GM21529 (cell line): ENCODE results near the gene NOTCH4.
A peak's percentile ranks its signal among the peaks of the same experiment; 100 is the strongest.
"Not testable (repeated sequence)": the region's sequence is repeated elsewhere in the genome, so short reads cannot be mapped to it uniquely, and the experiment has no call there.

Source experiments
- ATAC-seq: cut with Tn5 transposase; IDR thresholded peaks from one replicate; pipeline ENCODE4 v1.9.1; 2021; ENCODE audit not compliant: unreplicated experiment

NOTCH4 gene

DNA sequence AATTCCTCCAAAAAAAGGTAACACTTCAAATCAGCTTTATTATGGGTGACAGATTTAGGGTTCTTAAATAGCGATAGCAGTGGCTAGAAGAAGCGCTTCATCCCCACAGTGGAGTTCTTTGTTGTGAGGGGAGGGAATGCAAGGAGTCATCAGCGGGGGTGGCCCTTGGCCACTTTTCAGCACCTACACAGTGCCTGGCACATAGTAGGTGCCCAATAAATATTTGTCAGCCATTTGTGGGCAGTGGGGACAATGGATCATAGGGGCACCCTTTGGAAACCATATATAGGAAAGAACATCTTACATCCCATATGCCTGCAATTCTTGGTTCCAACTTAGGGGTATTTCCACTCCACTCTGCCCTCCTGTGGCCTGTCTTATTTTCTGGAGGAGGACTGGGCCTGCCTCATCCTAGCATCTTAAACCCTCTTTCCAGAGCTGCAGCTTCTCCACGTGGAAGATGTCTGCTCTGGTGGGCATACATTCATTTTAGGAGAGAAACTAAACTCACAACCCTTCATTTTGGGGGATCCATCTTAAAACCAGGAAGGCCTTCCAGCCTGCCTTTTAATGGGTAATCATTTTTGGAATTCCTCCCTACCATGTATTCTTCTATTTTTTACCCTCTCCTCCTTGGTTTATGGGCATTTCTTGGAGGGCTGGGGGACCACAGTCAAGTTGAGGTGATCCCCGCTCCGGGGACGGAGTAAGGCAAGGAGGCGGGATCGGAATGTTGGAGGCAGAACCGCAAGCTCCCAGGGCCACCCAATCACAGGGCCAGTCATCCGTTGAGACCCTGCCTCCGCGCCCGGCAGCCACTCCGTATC lies 28.8 kb downstream of the NOTCH4 start:
- no peak for ATAC-seq

DNA sequence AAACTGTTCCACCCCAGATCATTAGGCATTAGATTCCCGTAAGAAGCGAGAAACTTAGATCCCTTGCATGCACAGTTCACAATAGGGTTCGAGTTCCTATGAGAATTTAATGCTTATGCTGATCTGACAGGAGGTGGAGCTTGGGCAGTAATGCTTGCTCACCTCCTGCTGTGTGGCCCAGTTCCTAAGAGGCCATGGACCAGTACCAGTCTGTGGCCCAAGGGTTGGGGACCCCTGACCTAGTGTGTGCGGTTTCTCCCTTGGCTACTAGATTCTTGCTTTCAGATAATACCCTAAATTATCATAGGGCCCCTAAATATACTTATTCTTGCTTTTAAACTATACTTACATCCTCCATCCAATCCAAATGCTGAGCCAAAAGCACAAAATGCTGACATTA lies 29.5 kb downstream of the NOTCH4 start:
- no peak for ATAC-seq

DNA sequence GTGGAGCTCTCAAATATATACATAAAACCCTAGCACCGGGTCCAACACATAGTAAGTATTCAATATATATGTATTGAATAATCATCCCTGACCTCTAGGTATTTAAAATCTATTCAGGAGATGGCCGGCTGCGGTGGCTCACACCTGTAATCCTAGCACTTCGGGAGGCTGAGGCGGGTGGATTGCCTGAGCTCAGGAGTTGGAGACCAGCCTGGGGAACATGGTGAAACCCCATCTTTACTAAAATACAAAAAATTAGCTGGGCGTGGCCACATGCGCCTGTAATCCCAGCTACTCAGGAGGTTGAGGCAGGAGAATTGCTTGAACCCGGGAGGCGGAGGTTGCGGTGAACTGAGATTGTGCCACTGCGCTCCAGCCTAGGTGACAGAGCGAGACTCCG lies 30.8 kb downstream of the NOTCH4 start:
- ATAC-seq: not testable (repeated sequence)

DNA sequence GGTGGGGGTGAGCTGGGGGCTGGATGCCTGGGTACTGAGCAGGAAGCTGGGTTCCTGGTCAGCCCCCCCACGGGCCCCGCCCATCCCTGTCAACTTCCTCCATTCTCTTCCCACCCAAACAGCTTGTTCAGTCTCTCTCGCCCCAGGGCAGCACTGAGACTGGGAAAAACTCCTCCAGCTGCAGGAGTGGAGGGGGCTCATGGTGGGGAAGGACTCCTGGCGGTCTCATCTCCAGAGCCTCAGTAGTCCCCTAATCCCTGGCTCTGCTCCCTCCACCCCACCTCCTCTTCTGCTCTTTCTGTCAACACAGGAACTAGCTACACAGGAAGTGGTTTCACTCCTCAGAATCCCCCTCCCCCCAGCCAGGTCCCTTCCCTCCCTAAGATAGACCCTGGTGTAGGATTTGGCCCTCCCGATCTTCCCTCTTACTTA lies 31.2 kb downstream of the NOTCH4 start, which contains the start of gene GPSM3:
Gene GPSM3, minus strand, starts transcription at position 36 of the 432 bp plus-strand sequence. CDS start 130 bp downstream, outside the sequence.
- ATAC-seq: no peak

DNA sequence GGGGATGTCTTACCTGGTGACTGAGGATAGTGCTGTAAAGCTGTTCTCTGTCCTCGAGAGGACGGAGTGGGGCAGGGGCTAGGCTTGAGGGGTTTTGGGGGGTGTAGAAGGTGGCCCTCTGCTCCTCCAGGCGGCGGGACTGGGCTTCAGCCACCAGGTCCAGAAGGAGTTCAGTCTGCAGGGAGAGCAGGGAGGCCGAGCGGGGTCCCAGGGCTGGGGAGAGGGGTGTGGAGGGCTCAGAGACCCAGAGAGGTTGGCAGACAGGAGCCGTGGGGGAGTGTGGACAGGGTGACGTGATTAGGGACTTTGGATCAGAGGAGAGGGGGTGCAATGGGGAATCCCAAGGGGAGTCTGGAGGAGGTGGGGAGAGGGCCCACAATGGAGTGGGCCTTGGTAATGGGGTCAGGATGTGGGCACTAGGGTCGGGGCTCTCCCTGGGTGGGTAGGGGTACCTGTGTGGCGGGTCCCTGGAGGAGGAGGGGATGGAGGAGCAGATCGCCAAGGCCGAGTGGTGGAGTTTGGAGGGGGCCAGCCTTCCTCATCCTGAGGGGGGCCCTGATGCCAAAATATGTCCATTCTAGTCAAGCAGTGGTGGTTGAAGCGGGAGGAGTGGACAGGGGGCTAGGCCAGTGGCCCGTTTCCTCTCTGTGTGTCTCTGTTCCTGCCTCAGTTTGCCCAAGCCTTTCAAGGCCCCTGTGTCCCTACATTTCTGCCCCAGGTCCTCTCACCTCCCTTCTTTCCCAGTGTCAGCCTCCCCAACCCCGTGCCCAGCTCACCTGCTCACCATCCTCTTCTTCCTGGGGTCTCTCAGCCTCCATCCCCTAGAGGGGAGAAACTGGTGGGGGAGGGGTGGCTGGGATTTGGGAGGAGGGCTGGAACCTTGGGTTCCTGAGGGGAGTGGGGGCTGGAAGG lies 31.9 kb downstream of the NOTCH4 start:
- no peak for ATAC-seq

DNA sequence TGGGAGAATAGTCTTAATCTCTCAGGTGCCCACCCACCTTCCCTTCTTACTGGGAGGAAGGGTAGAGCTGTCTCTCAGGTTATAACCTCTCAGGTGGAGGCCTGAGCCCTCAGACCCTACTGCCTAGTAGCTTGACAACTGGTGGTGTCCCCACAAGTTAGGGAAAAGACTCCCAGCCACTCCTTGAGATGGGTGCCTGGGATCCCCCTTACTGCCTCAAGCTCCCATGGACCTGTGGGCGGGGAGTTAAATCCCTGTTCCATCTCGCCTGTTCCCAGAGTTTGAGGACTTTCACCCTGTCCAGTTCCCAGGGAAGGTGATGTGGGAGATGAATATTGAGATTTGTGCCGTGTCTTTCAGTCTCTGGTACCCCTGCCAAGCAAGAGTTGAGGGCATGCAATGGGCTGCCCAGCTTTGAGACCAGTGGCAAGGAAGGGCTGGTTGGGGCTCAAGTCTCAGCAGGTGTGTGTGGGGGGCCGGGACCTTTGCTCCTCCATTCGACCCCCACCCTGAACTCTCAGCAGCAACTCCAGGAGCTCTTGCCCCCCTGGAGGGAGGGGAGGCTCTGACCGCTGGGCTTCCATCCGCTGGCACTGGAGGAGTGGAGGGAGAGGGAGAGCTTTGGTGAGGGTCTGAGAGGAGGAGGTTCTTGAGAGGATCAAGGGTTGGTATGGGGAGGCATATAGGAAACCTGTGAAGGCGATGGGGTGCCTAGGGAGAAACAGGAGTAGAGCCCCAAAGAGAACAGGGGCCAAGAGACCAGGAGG lies 32.8 kb downstream of the NOTCH4 start:
- no peak for ATAC-seq

DNA sequence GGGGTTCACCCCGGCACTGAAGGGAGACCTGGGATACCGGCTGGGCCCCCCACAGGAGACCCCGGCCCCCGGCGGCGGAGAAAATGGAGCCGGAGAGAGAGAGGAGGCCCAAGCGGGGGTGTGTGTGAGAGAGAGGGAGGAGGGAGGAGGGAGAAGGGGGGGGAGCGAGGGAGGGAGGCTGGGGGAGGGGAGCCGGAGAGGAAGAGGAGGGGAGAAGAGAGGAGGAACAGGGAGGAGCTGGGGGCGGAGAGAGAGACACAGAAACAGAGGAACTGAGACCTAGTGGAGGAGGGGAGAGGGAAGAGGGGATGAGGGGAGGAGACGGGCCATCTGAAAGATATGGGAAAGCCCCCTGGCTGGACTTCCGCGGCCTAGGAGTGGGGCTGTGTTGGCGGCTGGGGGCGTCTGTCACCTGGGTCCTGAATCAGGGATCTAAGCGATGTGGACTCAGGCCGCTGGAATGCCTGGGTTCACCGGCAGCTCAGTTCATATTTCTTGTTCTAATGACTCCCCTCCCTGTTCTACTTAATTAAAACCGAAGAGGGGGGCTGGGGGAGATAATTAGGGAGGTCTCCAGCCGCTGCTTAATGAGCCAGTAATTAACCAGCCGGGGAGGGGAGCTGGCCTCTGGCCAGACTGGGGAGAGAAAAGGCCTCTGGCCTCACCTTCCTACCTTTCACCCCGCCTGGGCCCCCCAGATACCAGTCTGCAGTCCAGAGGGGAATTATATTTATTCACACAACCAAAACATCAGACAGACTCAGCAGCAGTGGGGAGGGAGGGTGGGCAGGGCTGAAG lies 33.6 kb downstream of the NOTCH4 start, which contains the start of gene PBX2:
Gene PBX2, minus strand, starts transcription at position 149 of the 798 bp plus-strand sequence. CDS start 287 bp downstream, outside the sequence.
- ATAC-seq: peak; percentile 50

DNA sequence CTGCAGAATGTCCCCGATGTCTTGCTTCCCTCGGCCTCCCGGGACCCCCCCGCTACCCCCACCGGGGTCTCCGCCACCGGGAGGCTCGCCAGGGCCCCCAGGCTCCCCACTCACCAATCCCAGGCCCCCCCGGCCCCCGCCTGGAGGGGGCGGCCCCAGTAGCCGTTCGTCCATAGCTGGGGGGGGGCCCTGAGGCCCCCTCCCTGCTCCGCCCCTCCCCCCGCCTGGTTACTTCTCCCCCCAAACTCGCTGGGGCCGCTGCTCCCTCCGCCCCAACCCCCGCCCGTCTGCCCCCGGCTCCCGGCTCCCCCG lies 34.2 kb downstream of the NOTCH4 start:
- no peak for ATAC-seq

DNA sequence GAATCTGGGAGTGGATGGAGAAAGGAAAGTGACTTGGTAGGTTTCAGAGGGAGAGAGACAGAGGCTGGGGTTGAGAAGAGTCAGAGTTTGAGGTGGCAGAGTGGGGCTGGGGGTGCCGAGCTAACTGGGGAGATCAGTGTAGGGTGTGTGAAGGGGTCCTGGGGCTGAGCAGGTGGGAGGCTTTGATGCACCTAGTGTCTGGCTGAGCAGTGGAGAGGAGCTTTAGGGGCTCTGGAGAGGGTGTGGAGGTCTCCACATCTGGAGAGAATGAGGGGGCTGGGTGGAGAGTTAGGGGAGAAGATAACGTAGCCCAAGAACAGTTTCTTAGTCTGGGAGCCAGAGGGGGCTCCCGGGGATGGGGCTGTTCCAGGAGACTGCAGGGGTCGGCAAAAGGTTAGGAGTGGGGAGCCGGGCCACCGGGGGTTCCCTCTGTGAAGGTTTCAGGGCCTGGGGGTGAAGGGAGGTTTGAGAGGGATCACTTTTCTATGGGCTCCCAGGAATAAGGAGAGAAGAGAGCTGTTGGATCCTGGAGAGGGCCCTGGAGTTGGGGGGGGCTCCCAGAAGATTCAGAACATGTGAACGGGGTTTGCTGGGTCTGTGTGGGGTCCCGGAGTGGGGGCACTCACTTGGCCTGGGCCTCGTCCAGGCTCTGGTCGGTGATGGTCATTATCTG lies 34.7 kb downstream of the NOTCH4 start:
- no peak for ATAC-seq

DNA sequence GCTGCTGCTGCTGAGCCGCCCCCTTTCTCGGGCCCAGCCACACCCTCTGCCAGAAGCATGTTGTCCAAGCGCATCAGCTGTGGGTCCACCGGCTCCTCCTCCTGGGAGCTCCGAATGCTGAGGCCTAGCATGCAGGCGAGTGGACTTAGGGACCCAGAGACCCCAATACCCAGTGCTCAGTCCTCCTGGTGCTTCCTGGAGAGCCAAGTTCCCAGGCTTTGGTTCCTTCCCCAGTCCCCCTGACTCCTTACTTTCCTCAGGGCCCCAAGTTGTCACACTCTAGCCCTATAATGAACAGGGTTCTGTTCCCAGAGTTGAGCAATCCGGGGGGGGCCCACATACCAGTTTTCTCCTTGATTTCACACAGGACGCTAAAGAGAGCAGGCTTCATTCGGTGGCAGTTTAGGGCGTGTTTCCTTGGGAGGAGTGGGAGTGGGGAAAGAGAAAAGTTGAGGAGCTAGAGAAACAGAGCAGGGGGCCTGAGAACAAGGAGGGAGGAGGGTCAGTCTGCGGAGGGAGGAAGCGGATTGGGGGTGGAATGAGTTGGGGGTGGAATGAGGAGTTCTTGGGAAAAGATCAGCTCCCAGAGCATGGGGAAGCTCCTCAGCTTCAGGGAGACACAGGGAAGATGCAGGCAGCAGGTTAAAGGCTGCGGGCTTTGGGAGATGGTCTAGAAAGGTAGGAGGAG lies 35.3 kb downstream of the NOTCH4 start:
- ATAC-seq: no peak

DNA sequence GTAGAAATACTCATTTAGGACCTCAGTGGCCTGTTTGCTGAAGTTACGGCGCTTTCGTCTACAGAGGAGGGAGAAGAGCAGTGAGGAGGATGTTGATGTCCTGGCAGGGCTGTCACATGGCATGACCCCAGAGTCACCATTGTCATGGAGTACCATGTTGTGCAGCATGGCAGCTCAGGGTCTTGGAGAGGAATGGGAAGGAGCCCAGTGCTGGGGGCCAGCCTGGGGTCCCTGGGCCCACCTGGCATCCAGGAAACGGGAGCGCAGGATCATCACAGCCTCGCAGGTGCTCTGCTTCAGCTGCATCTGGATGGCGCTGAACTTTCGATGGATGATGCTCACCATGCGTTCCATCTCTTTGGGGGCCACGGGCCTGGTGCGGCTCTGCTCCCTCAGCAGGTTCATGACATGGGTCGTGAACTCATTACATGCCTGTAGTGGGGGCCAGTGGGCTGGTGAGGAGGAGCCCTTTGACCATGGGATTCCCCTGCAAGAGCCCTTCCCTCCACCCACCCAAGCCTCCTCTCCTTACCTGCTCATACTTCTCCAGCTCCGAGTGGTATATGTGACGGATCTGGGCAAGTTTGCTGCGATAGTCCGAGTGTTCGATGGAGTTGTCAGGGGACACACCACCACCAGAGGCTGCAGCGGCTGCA lies 36.0 kb downstream of the NOTCH4 start:
- ATAC-seq: not testable (repeated sequence)

DNA sequence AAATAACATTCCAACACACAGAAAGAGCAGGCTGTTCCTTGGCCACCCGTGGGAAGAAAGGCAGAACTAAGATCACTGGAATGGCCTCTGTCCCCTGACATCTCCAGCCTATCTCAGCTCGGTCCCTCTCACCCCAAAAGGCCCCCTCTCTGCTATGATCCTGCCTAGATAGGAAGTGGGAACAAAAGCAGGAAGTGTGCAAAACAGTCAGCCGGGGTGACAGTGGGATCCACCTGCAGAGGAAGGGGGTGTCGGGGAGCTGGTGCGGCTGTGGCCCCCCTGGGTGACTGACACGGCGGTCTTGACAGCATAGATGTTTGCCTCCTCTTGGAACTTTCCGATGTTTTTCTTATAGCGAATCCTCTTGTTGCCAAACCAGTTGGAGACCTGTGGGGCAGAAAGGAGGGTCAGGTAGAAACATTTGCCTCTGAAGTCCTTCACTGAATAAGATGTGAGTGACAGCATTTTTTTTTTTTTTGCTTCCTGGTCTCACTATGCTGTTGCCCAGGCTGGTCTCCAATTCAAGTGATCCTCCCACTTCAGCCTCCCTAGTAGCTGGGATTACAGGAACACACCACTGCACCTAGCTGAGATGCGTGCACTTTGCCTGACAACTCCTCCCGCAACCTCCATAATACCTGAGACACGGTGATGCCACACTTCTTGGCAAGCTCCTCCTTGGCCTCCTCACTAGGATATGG lies 36.7 kb downstream of the NOTCH4 start:
- no peak for ATAC-seq

DNA sequence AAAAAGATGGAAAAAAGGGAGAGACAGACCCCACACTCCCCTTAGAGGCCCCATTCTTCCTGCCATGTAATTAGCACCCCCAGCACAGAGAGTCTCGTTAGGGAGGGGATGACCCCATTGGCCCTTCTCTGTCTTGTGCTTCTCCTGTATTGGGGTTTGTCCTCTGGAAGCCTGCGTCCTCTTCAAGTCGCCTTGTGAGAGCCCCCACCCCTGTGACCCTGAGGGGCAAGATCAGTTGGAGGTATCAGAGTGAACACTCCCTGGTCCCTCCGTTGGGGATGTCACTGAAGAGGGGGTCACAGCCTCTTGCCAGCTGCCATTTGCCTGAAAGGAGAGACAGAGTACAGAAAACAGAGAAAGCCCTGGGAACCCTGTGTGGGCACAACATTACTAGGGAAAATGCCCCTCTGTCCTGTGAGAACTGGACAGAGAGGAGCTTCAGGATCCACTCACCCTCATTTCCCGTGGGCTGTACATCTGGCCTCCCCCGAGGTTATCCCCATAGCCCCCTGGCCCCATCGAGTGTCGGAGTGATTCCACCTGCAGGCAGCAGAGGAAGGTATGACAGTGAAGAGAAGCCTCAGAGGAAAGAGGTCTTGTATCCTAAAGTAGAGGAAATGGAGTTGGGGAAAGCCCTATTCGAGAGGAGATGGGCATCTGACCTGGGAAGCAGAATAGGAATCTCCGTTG lies 37.6 kb downstream of the NOTCH4 start:
- ATAC-seq: not testable (repeated sequence)

DNA sequence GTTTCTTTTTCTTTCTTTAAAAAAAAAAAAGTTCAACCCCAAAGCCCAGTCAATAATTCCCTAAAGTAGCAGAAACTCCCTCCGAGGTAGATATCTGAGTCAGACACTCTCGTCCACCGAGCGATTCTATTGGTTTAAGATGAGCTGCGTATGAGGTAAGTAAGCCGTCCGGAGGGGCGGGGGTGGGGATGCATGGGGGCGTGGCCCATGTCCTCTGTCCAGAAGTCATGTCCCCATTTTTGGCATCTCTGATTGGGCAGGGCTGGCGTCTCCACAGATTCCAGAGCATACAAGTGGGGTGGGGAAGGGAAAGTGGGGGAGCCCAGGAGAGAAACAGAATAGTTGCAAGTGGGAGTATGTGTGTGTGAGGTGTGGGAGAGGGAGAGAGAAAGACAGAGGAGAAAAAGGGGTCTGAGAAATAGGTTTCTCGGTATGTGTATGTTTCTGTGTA lies 38.2 kb downstream of the NOTCH4 start:
- ATAC-seq: peak; percentile 62

DNA sequence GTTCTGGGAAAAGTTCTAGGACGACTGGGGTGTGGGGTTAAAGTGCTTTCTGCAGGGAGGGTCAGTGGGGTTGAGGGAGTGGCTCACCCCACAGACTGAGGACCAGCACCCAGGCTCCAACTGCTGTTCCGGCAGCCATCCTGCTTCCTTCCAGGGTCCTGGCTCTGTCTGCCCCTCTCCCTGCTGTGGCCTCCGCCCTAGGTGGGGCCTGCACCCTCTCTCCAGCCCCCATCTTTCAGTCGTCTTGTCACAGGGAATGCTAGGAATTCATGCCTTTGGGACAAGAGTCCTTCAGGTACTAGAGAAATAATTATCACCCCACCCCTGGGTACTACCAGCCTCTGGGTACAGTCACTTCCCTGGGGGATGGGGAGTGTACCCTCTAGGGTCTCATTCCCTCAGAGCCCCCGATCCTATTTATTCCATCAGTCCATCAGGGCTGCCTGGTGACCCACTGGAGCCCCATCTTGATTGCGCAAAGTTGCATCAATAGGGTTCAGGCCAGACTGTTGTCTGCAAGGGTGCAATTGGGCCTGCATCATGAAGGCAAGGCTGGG lies 39.7 kb downstream of the NOTCH4 start, which contains the start of gene AGER:
Gene AGER, minus strand, starts transcription at position 170 of the 557 bp plus-strand sequence. Its CDS starts 31 bp downstream, at position 139.
- ATAC-seq: no peak

DNA sequence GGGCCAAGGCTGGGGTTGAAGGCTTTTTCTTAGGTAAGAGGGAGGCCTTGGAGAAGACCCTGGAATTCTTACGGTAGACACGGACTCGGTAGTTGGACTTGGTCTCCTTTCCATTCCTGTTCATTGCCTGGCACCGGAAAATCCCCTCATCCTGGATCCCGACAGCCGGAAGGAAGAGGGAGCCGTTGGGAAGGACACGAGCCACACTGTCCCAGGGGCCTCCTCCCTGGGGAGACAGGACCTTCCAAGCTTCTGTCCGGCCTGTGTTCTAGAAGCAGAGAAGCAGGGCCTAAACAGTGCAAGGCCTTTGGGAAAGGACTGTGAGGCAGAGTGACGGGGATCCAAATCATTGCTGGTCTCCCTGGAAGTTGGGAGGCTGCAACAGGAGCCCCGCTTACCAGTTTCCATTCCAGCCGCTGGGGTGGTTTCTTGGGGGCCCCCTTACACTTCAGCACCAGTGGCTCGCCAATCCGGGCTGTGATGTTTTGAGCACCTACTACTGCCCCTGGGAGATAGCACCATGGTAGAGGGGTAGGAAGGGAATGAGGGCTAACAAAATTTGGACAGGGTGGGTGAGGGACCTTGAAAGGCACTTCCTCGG lies 40.3 kb downstream of the NOTCH4 start:
- no peak for ATAC-seq
